HG03280 (cell line): ENCODE data around the gene MARCHF10.
"Not testable (repeated sequence)": the region's sequence is repeated elsewhere in the genome, so short reads cannot be mapped to it uniquely, and the experiment has no call there.

ENCODE experiments used
- ATAC-seq: cut with Tn5 transposase; IDR thresholded peaks from one replicate; pipeline ENCODE4 v1.9.1; 2021; ENCODE audit warnings: mild to moderate bottlenecking, moderate library complexity; ENCODE audit not compliant: unreplicated experiment

Gene MARCHF10

DNA sequence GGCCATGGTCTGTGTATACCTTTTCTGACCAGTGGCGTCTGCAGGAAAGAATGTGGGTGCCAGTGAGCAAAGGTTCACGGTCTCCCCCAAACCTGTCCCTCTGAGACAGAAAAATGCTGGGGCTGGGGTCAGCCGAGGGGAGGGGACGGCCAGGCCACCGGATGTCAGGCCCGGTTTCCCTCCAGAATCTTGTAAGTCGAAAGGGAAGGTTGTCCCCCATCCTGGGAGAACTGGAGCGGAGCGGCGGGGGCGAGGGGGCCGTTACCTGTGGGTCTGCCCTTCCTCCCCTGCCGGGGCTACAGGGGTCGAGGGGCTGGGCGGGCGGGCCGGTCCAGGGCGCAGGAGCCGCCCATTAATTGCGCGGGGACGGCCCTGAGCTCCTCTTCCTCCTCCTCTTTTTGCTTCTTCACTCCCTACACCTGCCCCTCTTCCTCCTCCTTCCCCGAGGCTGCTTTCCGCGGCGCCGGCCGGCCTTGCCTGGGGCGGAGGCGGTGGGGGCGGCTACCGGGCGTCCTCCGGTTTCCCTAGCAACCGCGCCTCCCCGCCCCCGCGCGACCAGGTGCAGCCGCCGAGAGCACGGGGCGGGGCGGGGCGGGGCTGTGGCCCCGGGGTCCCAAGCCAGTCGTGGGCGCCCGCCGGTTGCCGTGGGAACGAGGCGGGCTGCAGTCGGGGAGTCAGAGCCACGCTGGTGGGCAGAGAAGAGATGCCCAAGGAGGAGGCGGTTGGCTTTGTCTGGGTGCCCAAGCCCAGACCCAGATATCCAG, at the start of gene MARCHF10:
MARCHF10 (minus strand) TSS at position 503 of the 764 bp plus-strand sequence. CDS start 6,579 bp downstream, outside the sequence.
- no peak for ATAC-seq

- no peak for ATAC-seq
Measured at GRCh38 chr17:62857526-62857925, 49.4 kb upstream of the MARCHF10 start.

GRCh38 chr17:62856594-62856993, 48.5 kb upstream of the MARCHF10 start:
- no peak for ATAC-seq

- ATAC-seq: no peak
Measured at GRCh38 chr17:62855156-62855555, 47.0 kb upstream of the MARCHF10 start.

GRCh38 chr17:62854098-62854680, 46.1 kb upstream of the MARCHF10 start:
- ATAC-seq: no peak

DNA sequence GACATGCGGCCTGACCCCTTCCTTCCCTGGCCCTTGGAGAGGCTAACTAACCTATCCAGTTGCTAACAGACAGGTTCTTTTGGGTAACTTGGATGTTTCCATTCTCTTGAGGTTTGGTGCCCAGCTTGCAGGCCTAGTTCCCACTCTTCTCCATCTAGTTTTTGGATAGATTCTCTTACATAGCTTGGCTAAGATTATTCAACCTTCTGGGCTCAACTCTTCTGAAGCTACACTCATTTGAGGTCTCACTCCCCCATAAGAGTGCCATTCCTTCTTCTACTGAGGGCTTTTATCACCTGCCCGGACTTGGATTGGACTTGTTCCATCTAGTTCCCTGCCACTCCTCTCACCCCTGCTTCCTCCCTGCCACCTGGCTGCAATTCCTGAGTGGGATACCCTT, 44.1 kb upstream of the MARCHF10 start:
- ATAC-seq: no peak

GRCh38 chr17:62849591-62850415, 41.7 kb upstream of the MARCHF10 start:
- not testable (repeated sequence) for ATAC-seq

DNA sequence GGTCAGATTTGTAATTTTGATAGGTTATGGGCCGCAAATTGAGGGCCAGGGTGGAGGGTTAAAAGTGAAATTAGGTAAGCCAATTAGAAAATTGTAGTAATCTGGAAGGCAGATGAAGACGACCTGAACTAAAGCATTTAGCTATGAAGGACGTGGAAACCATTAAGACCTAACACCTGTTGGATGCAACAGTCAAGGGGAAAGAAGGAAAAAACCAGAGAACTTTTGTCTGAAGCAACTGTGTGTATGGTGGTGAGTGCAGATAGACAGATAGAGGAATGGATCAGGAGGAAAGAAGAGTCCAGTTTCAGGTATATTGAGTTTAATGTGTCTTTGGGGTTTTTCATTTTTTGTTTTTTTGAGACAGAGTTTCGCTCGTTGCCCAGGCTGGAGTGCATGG, 40.2 kb upstream of the MARCHF10 start:
- ATAC-seq: no peak

- no peak for ATAC-seq
Measured at GRCh38 chr17:62847426-62847825, 39.3 kb upstream of the MARCHF10 start.

GRCh38 chr17:62840871-62841270, 32.8 kb upstream of the MARCHF10 start:
- no peak for ATAC-seq

GRCh38 chr17:62833816-62834215, 25.7 kb upstream of the MARCHF10 start:
- ATAC-seq: not testable (repeated sequence)

GRCh38 chr17:62832405-62832804, 24.3 kb upstream of the MARCHF10 start:
- no peak for ATAC-seq

GRCh38 chr17:62831066-62831465, 23.0 kb upstream of the MARCHF10 start:
- not testable (repeated sequence) for ATAC-seq

DNA sequence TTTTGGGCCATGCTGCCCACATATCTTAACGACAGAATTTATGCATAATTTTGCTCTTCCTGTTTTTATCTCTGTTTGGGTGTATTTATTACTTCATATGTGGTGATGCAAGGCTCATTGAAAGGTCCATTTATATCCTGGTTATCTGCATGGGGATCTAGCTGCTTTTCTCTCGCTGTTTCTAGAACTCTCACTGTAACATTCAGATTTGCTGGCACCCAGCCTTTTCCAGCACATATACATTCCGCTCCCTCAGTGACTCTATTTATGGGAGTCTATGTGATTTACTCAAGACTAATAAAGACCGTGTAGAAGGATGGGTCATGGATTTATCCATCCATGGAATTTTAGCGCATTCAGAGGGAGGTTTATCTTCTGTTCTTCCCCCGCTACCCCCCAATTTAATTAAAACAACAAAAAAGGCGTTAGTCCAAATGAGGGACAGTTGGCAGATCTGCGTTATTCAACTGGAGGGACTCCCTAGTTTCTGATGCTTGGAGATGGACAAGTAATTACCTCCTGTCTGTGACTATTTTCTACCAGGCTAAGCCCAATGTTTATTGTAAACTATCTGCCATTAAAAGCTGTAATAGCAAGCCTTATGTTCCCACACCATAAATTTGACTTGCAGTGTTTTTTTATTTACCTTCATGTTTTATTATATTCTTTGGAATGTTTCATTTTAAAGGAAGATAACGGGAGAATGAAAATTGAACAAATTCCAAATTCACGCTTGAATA, 19.8 kb upstream of the MARCHF10 start:
- no peak for ATAC-seq

DNA sequence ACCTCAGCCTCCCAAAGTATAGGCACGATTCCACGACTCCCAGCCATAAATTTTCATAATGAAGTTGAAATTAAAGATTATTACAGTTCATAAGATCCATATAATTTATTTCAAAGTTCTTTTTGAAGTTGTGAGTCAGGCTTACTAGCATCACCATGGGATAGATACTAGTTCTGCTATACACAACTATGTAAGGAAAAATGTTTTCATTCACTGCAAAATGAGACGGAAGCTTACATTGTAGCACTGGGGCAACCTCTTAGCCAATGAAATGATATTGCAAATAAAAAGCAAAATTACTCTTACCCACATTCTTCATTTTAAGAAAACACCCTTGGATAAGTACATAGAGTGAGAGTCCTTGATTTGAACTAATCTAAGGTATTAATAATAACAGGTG, 18.8 kb upstream of the MARCHF10 start:
- no peak for ATAC-seq

DNA sequence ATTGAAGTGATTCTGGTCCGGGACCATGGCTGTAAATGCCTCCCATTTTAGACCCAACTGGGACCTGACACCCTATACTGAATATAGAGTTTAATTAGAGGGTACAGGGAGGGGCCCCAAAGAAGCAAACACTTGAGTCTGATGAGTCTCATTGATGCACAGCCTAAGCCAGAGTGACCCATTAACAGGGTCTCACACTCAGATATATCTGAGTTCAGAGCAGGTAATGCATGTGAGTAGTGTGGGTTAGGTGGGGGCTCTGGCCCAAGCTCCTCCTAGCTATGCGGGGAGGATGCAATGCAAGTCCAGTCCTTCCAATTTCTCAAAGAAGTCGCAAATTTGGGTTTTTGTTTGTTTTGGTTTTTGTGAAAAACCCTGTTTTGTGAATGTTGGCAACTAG, 17.1 kb upstream of the MARCHF10 start:
- ATAC-seq: no peak

- no peak for ATAC-seq
Measured at GRCh38 chr17:62824290-62825131, 16.4 kb upstream of the MARCHF10 start.

DNA sequence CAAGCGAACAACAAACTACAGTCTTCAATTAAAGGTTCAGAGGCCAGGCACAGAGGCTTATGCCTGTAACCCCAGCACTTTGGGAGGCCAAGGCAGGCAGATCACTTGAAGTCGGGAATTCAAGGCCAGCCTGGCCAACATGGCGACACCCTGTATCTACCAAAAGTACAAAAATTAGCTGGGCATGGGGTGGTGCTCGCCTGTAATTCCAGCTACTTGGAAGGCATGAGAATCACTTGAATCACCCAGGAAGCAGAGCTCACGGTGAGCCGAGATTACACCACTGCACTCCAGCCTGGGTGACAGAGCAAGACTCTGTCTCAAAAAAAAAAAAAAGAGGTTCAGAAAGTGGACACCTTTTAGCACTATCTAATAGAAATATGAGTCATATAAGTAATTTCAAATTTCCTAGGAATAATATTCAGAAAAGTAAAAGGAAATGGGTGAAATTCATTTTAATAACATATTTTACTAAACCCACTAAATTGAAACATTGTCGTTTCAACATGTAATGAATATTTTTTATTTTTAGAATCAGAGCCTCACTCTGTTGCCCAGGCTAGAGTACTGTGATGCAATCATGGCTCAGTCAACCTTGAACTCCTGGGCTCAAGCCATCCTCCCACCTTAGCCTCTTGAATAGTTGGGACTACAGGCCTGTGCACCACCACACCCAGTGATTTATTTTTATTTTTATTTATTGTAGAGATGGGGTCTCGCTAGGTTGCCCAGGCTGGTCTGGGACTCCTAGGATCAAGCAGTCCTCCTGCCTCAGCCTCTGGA, 15.2 kb upstream of the MARCHF10 start:
- no peak for ATAC-seq
